ENCODE data around the gene GNPAT. TPM values are rescaled to one million over a fixed set of nuclear protein-coding genes. Genes with fewer than 3 reads are reported as not detected.

GNPAT gene
- total RNA-seq, 1 experiment from 2014 or later, result 60.9 TPM

GRCh38 chr1:231279683-231280082, 38.7 kb downstream of the GNPAT start:
- no TSS peak for BruUV-seq (replicated peaks)
- no peaks in the 10 kb centered on the region for H3K9me3 Mint-ChIP-seq (ENCODE audit: unreplicated experiment)
- no peak for TF ChIP-seq CTCF (IDR thresholded peaks at IDR 0.05; ENCODE audit: unreplicated experiment)
- no peaks in the 10 kb centered on the region for H3K27me3 Mint-ChIP-seq (ENCODE audit: insufficient read depth, unreplicated experiment)
- H3K4me3 Mint-ChIP-seq (ENCODE audit: unreplicated experiment), result no peak overlapping the region
- ChIA-PET POLR2A (interaction anchor here (0.6 to 2.9 kb wide), 11 partner anchors 8 to 326 kb away, joined by 3 to 13 read pairs (median 5); partner anchors contain the start of genes EXOC8 and SPRTN), CTCF (interaction anchor here (0.6 to 0.7 kb wide), 4 partner anchors 10 to 1159 kb away, joined by 3 read pairs; no protein-coding TSS in a partner anchor)
- intact Hi-C loops (cut with micrococcal nuclease), result no loop called here
- DNase-seq (ENCODE audit: unreplicated experiment), result no peak
- no peak overlapping the region for H3K27ac Mint-ChIP-seq (ENCODE audit: low read depth, unreplicated experiment)
- H3K36me3 Mint-ChIP-seq (ENCODE audit: insufficient read depth, unreplicated experiment), result peaks cover 34% of the 10 kb centered on the region
- H3K4me1 Mint-ChIP-seq (ENCODE audit: insufficient read depth, unreplicated experiment), result peaks cover 20% of the 10 kb centered on the region

GRCh38 chr1:231284441-231284840, 43.4 kb downstream of the GNPAT start:
- intact Hi-C loops (cut with micrococcal nuclease), result no loop called here
- Mint-ChIP-seq H3K27ac (ENCODE audit: low read depth, unreplicated experiment) (no peak overlapping the region), H3K4me3 (ENCODE audit: unreplicated experiment) (no peak overlapping the region), H3K27me3 (ENCODE audit: insufficient read depth, unreplicated experiment) (peaks cover 10% of the 10 kb centered on the region), H3K9me3 (ENCODE audit: unreplicated experiment) (no peaks in the 10 kb centered on the region), H3K36me3 (ENCODE audit: insufficient read depth, unreplicated experiment) (peaks cover 6% of the 10 kb centered on the region), H3K4me1 (ENCODE audit: insufficient read depth, unreplicated experiment) (peaks cover 3% of the 10 kb centered on the region)
- no TSS peak for BruUV-seq (replicated peaks)
- CTCF ChIA-PET, result interaction anchor here (0.7 to 1.4 kb wide), 4 partner anchors 10 to 42 kb away, joined by 3 read pairs; no protein-coding TSS in a partner anchor
- no peak for DNase-seq (ENCODE audit: unreplicated experiment)
- no peak for TF ChIP-seq CTCF (IDR thresholded peaks at IDR 0.05; ENCODE audit: unreplicated experiment)
- POLR2A ChIA-PET, result interaction anchor here (1.0 to 1.9 kb wide), 2 partner anchors 13 to 54 kb away, joined by 3 to 4 read pairs; partner anchors contain the start of genes EXOC8 and SPRTN

- no peak overlapping the region for H3K27ac Mint-ChIP-seq (ENCODE audit: low read depth, unreplicated experiment)
- no peaks in the 10 kb centered on the region for H3K4me1 Mint-ChIP-seq (ENCODE audit: insufficient read depth, unreplicated experiment)
- POLR2A ChIA-PET, result interaction anchor here (0.6 kb wide), 1 partner anchor 303 kb away, joined by 3 read pairs; no protein-coding TSS in a partner anchor
- H3K27me3 Mint-ChIP-seq (ENCODE audit: insufficient read depth, unreplicated experiment), result peaks cover 11% of the 10 kb centered on the region
- H3K4me3 Mint-ChIP-seq (ENCODE audit: unreplicated experiment), result no peak overlapping the region
- no peaks in the 10 kb centered on the region for H3K9me3 Mint-ChIP-seq (ENCODE audit: unreplicated experiment)
- TF ChIP-seq CTCF (IDR thresholded peaks at IDR 0.05; ENCODE audit: unreplicated experiment), result no peak
- DNase-seq (ENCODE audit: unreplicated experiment), result no peak
- intact Hi-C loops (cut with micrococcal nuclease), result no loop called here
- no TSS peak for BruUV-seq (replicated peaks)
- no peaks in the 10 kb centered on the region for H3K36me3 Mint-ChIP-seq (ENCODE audit: insufficient read depth, unreplicated experiment)
- CTCF ChIA-PET, result interaction anchor here (0.7 kb wide), 1 partner anchor 10 kb away, joined by 3 read pairs; no protein-coding TSS in a partner anchor
These were observed 45.6 kb downstream of the GNPAT start for GRCh38 chr1:231286603-231287002.

- Mint-ChIP-seq H3K9me3 (ENCODE audit: unreplicated experiment) (no peaks in the 10 kb centered on the region), H3K27ac (ENCODE audit: low read depth, unreplicated experiment) (no peak overlapping the region), H3K4me1 (ENCODE audit: insufficient read depth, unreplicated experiment) (no peaks in the 10 kb centered on the region), H3K4me3 (ENCODE audit: unreplicated experiment) (no peak overlapping the region), H3K27me3 (ENCODE audit: insufficient read depth, unreplicated experiment) (peaks cover 16% of the 10 kb centered on the region), H3K36me3 (ENCODE audit: insufficient read depth, unreplicated experiment) (no peaks in the 10 kb centered on the region)
- intact Hi-C loops (cut with micrococcal nuclease), result no loop called here
- ChIA-PET CTCF (no interaction called here), POLR2A (no interaction called here)
- DNase-seq (ENCODE audit: unreplicated experiment), result no peak
- no TSS peak for BruUV-seq (replicated peaks)
- no peak for TF ChIP-seq CTCF (IDR thresholded peaks at IDR 0.05; ENCODE audit: unreplicated experiment)
These were observed 54.9 kb downstream of the GNPAT start for GRCh38 chr1:231295938-231296337.

Data from MCF 10A (cell line).